ENCODE results near the gene IL12B. TPM values are rescaled to one million over a fixed set of nuclear protein-coding genes. Genes with fewer than 3 reads are reported as not detected.
"Not testable (repeated sequence)": the region's sequence is repeated elsewhere in the genome, so short reads cannot be mapped to it uniquely, and the experiment has no call there.

IL12B gene
- total RNA-seq, 1 experiment from 2014 or later = not detected

DNA sequence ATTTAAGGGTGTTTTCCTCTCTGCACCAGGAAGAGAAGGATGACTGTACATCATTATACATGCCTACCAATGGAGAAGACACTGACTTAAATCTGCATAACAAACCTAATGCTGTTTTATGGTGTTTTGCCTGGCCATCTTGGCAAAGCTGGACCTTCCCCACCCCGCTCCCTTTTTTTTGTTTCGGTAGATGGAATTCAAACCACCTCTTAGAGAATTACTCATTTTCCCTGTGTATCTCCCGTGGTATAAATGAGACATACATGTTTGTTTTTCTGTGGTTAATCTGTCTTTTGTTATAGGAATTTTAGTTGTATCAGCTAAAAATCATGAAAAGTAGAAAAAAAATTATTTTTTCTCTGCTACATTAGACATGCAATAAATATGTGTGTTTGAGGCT lies 28.8 kb downstream of the IL12B start:
- no peak overlapping the region for H3K4me3 Mint-ChIP-seq (ENCODE audit: unreplicated experiment)

DNA sequence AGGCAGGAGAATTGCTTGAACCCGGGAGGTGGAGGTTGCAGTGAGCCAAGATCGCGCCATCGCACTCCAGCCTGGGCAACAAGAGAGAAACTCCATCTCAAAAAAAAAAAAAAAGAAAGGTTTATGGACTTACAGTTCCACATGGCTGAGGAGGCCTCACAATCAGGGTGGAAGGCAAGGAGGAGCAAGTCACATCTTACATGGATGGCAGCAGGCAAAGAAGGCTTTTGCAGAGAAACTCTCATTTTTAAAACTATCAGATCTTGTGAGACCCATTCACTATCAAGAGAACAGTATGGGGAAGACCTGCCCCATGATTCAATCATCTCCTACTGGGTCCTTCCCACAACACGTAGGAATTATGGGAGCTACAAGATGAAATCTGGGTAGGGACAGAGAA lies 33.0 kb downstream of the IL12B start:
- intact Hi-C loops (cut with micrococcal nuclease; ENCODE audit: unreplicated experiment); DNase-seq; H3K36me3 ChIP-seq (ENCODE audit: control insufficient read depth, insufficient read depth, low read length); H3K27me3 Mint-ChIP-seq (ENCODE audit: insufficient read depth, unreplicated experiment); H3K36me3 Mint-ChIP-seq (ENCODE audit: insufficient read depth, unreplicated experiment); H3K4me1 ChIP-seq; H3K4me3 Mint-ChIP-seq (ENCODE audit: unreplicated experiment); CTCF ChIA-PET; BruUV-seq (replicated peaks); H3K4me3 ChIP-seq (ENCODE audit: low read depth, low read length); H3K27me3 ChIP-seq (replicated peaks; ENCODE audit: control insufficient read depth, insufficient read depth, low read length); H3K4me1 Mint-ChIP-seq (ENCODE audit: low read depth, unreplicated experiment); H3K27ac Mint-ChIP-seq (ENCODE audit: unreplicated experiment); POLR2A ChIA-PET: not testable (repeated sequence)
- peaks cover 34% of the 10 kb centered on the region for H3K9me3 Mint-ChIP-seq (ENCODE audit: unreplicated experiment)
- H3K9me3 ChIP-seq = peaks cover 21% of the 10 kb centered on the region

More for the DNA sequence above, 28.8 kb downstream of the IL12B start:
- peaks cover 46% of the 10 kb centered on the region for H3K9me3 Mint-ChIP-seq (ENCODE audit: unreplicated experiment)
- H3K27ac Mint-ChIP-seq (ENCODE audit: unreplicated experiment) = no peak overlapping the region
- TF ChIP-seq, protein P1, sequence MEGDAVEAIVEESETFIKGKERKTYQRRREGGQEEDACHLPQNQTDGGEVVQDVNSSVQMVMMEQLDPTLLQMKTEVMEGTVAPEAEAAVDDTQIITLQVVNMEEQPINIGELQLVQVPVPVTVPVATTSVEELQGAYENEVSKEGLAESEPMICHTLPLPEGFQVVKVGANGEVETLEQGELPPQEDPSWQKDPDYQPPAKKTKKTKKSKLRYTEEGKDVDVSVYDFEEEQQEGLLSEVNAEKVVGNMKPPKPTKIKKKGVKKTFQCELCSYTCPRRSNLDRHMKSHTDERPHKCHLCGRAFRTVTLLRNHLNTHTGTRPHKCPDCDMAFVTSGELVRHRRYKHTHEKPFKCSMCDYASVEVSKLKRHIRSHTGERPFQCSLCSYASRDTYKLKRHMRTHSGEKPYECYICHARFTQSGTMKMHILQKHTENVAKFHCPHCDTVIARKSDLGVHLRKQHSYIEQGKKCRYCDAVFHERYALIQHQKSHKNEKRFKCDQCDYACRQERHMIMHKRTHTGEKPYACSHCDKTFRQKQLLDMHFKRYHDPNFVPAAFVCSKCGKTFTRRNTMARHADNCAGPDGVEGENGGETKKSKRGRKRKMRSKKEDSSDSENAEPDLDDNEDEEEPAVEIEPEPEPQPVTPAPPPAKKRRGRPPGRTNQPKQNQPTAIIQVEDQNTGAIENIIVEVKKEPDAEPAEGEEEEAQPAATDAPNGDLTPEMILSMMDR (IDR thresholded peaks at IDR 0.05; ENCODE audit: insufficient read depth in 1 of 2, low read depth in 1 of 2, low read length in 1 of 2, severe bottlenecking in 1 of 2, unreplicated experiment in 1 of 2) = no peak
- Histone ChIP-seq H3K9me3 (peaks cover 17% of the 10 kb centered on the region), H3K4me3 (ENCODE audit: low read depth, low read length) (no peak overlapping the region), H3K36me3 (ENCODE audit: control insufficient read depth, insufficient read depth, low read length) (no peaks in the 10 kb centered on the region), H3K27me3 (replicated peaks; ENCODE audit: control insufficient read depth, insufficient read depth, low read length) (no peaks in the 10 kb centered on the region), H3K4me1 (no peaks in the 10 kb centered on the region)
- POLR2A ChIA-PET = no interaction called here
- peaks cover 3% of the 10 kb centered on the region for H3K27me3 Mint-ChIP-seq (ENCODE audit: insufficient read depth, unreplicated experiment)
- CTCF ChIA-PET = no interaction called here
- BruUV-seq (replicated peaks) = no TSS peak
- H3K4me1 Mint-ChIP-seq (ENCODE audit: low read depth, unreplicated experiment) = no peaks in the 10 kb centered on the region
- H3K36me3 Mint-ChIP-seq (ENCODE audit: insufficient read depth, unreplicated experiment) = no peaks in the 10 kb centered on the region
- intact Hi-C loops (cut with micrococcal nuclease; ENCODE audit: unreplicated experiment) = no loop called here
- no peak for DNase-seq

DNA sequence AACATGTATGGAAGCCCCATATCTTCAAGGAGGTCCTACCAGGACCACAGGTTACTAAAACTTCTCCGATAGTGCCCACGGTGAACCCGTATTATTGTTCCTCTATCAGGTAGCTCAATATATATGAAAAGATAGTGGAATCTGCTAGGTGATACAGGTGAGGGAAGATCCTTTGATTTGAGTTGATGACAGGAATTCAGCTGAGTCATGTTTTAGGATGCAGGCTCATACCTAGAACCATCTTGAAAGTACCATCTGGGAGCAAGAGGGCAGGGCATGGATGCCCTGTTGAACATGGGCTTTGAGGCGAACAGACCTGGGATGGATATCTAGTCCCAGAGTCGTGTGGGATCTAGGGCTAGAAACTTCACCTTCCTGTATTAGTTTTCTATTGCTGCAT lies 35.4 kb downstream of the IL12B start:
- TF ChIP-seq, protein P1 (IDR thresholded peaks at IDR 0.05; ENCODE audit: insufficient read depth in 1 of 2, low read depth in 1 of 2, low read length in 1 of 2, severe bottlenecking in 1 of 2, unreplicated experiment in 1 of 2) = no peak
- BruUV-seq (replicated peaks) = no TSS peak
- Mint-ChIP-seq H3K27ac (ENCODE audit: unreplicated experiment) (no peak overlapping the region), H3K36me3 (ENCODE audit: insufficient read depth, unreplicated experiment) (no peaks in the 10 kb centered on the region), H3K9me3 (ENCODE audit: unreplicated experiment) (peaks cover 22% of the 10 kb centered on the region), H3K4me1 (ENCODE audit: low read depth, unreplicated experiment) (no peaks in the 10 kb centered on the region), H3K27me3 (ENCODE audit: insufficient read depth, unreplicated experiment) (no peaks in the 10 kb centered on the region), H3K4me3 (ENCODE audit: unreplicated experiment) (no peak overlapping the region)
- no peak for DNase-seq
- H3K36me3 ChIP-seq (ENCODE audit: control insufficient read depth, insufficient read depth, low read length) = no peaks in the 10 kb centered on the region
- H3K4me3 ChIP-seq (ENCODE audit: low read depth, low read length) = no peak overlapping the region
- intact Hi-C loops (cut with micrococcal nuclease; ENCODE audit: unreplicated experiment) = no loop called here
- H3K9me3 ChIP-seq = peaks cover 16% of the 10 kb centered on the region
- ChIA-PET POLR2A (no interaction called here), CTCF (no interaction called here)
- H3K27me3 ChIP-seq (replicated peaks; ENCODE audit: control insufficient read depth, insufficient read depth, low read length) = no peaks in the 10 kb centered on the region
- no peaks in the 10 kb centered on the region for H3K4me1 ChIP-seq

DNA sequence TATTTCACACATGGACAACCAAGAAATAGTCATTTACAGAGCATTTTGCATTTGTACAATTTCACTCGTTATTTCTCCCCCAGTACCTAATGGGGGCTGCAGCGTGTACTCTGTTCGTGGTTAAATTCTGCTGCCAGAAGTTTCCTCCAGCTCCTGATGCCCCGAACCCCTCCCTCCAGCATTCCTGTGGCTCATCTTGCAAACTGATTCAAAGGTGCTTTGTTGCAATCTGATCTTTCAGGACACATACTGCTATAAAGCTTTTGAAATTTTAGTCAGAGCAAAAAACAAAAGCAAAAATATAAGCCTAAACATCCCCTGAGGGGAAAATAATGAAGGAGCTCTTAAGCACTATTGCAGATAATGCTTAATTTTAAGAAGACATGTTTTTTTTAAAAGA lies 39.5 kb downstream of the IL12B start:
- Mint-ChIP-seq H3K27me3 (ENCODE audit: insufficient read depth, unreplicated experiment) (no peaks in the 10 kb centered on the region), H3K36me3 (ENCODE audit: insufficient read depth, unreplicated experiment) (no peaks in the 10 kb centered on the region), H3K9me3 (ENCODE audit: unreplicated experiment) (no peaks in the 10 kb centered on the region), H3K27ac (ENCODE audit: unreplicated experiment) (no peak overlapping the region), H3K4me1 (ENCODE audit: low read depth, unreplicated experiment) (no peaks in the 10 kb centered on the region), H3K4me3 (ENCODE audit: unreplicated experiment) (no peak overlapping the region)
- TF ChIP-seq, protein P1 (IDR thresholded peaks at IDR 0.05; ENCODE audit: insufficient read depth in 1 of 2, low read depth in 1 of 2, low read length in 1 of 2, severe bottlenecking in 1 of 2, unreplicated experiment in 1 of 2) = no peak
- CTCF ChIA-PET = no interaction called here
- intact Hi-C loops (cut with micrococcal nuclease; ENCODE audit: unreplicated experiment) = no loop called here
- Histone ChIP-seq H3K4me1 (no peaks in the 10 kb centered on the region), H3K9me3 (0 out of 2 replicates have a peak, but pooled peaks cover 4% of the 10 kb centered on the region), H3K36me3 (ENCODE audit: control insufficient read depth, insufficient read depth, low read length) (no peaks in the 10 kb centered on the region), H3K4me3 (ENCODE audit: low read depth, low read length) (no peak overlapping the region), H3K27me3 (replicated peaks; ENCODE audit: control insufficient read depth, insufficient read depth, low read length) (no peaks in the 10 kb centered on the region)
- POLR2A ChIA-PET = no interaction called here
- no TSS peak for BruUV-seq (replicated peaks)
- no peak for DNase-seq

Data from Caco-2 (cell line).